CD4-positive, CD25-positive, alpha-beta regulatory T cell (primary cell): ENCODE results near the gene FBXO15. TPM values are rescaled to one million over a fixed set of nuclear protein-coding genes. Genes with fewer than 3 reads are reported as not detected.

Experiments used
- ATAC-seq, 2 donors: fragments of 150-1000 bp; cut with Tn5 transposase; one replicate each; pipeline ENCODE4 v1.10.0; 2021; ENCODE audit warnings: low read depth in 2 of 2, moderate number of reproducible peaks in 2 of 2, moderate library complexity in 1 of 2
- DNase-seq, 3 donors: peaks; one replicate each; pipeline versions ENCODE4 v3.0.0 to v3.0.0-alpha.2; 2012 to 2022; ENCODE audit warnings: mixed read lengths in 1 of 3
- H3K27ac ChIP-seq: one replicate; pipeline ENCODE4 v1.7.0; 2013; ENCODE audit warnings: mild to moderate bottlenecking, low read length; ENCODE audit not compliant: insufficient read depth, poor library complexity, severe bottlenecking
- H3K27me3 ChIP-seq: one replicate; pipeline ENCODE4 v1.7.0; 2013; ENCODE audit warnings: low read length; ENCODE audit not compliant: control insufficient read depth, insufficient read depth
- H3K36me3 ChIP-seq: one replicate; pipeline ENCODE4 v1.7.0; 2013; ENCODE audit warnings: mild to moderate bottlenecking, low read length, moderate library complexity; ENCODE audit not compliant: control insufficient read depth, insufficient read depth
- H3K4me1 ChIP-seq: 2 replicates; pipeline ENCODE4 v1.7.0; 2013; ENCODE audit warnings: mild to moderate bottlenecking, low read length; ENCODE audit not compliant: insufficient read depth, control insufficient read depth, poor library complexity, severe bottlenecking
- H3K4me3 ChIP-seq: one replicate; pipeline ENCODE4 v1.7.0; 2013; ENCODE audit warnings: low read depth, mild to moderate bottlenecking, low read length, moderate library complexity
- H3K9me3 ChIP-seq, 2 experiments: 1 replicate in 1 of 2; 2 replicates in 1 of 2; pipeline ENCODE4 v1.7.0; 2013; ENCODE audit warnings: low read length in 2 of 2, mild to moderate bottlenecking in 1 of 2, moderate library complexity in 1 of 2; ENCODE audit not compliant: control insufficient read depth in 2 of 2
- H3K27ac Mint-ChIP-seq, 3 donors: one replicate each; pipeline ENCODE4 v1.8.0; 2020 to 2022; ENCODE audit warnings: mild to moderate bottlenecking in 3 of 3, mixed read lengths in 3 of 3, moderate library complexity in 2 of 3
- H3K27me3 Mint-ChIP-seq: one replicate; pipeline ENCODE4 v1.8.0; 2022; ENCODE audit warnings: mild to moderate bottlenecking, mixed read lengths
- H3K36me3 Mint-ChIP-seq: one replicate; pipeline ENCODE4 v1.8.0; 2020; ENCODE audit warnings: mixed read lengths
- H3K4me1 Mint-ChIP-seq, 4 donors: one replicate each; pipeline ENCODE4 v1.8.0; 2020 to 2022; ENCODE audit warnings: mixed read lengths in 4 of 4, mild to moderate bottlenecking in 1 of 4
- H3K4me3 Mint-ChIP-seq, 4 donors: one replicate each; pipeline ENCODE4 v1.8.0; 2020 to 2022; ENCODE audit warnings: mild to moderate bottlenecking in 4 of 4, mixed read lengths in 4 of 4, moderate library complexity in 3 of 4
- H3K9me3 Mint-ChIP-seq, 7 donors: one replicate each; pipeline ENCODE4 v1.8.0; 2020 to 2022; ENCODE audit warnings: mixed read lengths in 7 of 7, mild to moderate bottlenecking in 3 of 7, moderate library complexity in 2 of 7
- polyA plus RNA-seq, 4 donors: library from polyadenylated mRNA; unstranded; fragments of 300-500 nt; fragmentation: Illumina TruSeq; gene quantifications; one replicate each; pipeline ENCODE4 v1.2.3, GENCODE V29; 2021
- total RNA-seq: library from RNA; stranded (reverse); gene quantifications from one replicate; pipeline ENCODE4 v1.2.3, GENCODE V29; 2022

The FBXO15 gene
- total and polyA plus RNA-seq, 5 donors from 2014 or later: 1.1 to 3.0 (median 1.2) TPM; not detected in 1

DNA sequence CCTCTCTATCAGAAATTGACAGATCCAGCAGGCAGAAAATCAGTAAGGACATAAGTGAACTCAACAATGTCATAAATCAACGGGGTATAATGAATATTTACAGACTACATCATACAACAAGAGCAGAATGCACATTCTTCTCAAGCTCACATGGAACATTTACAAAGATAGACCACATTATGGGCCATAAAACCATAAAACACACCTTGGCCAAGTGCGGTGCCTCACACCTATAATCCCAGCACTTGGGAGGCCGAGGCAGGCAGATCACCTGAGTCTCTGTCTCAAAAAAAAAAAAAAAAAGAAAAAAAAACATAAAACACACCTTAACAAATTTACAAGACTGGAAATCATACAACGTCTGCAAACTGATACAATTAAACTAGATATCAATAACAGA lies 36.7 kb downstream of the FBXO15 start:
- H3K36me3 Mint-ChIP-seq: no peaks in the 10 kb centered on the region
- no peak overlapping the region for H3K27ac Mint-ChIP-seq
- peaks cover 0 to 5% of the 10 kb centered on the region in 2 experiments for H3K9me3 ChIP-seq
- H3K27me3 Mint-ChIP-seq: peaks cover 13% of the 10 kb centered on the region
- no peaks in the 10 kb centered on the region for H3K4me1 ChIP-seq
- no peak for ATAC-seq
- no peak overlapping the region for H3K4me3 Mint-ChIP-seq
- no peaks in the 10 kb centered on the region for H3K36me3 ChIP-seq
- H3K27me3 ChIP-seq: no peaks in the 10 kb centered on the region
- H3K27ac ChIP-seq: no peak overlapping the region
- no peak for DNase-seq
- no peak overlapping the region for H3K4me3 ChIP-seq
- peaks cover 0 to 21% (median 9%) of the 10 kb centered on the region in 4 donors for H3K4me1 Mint-ChIP-seq
- H3K9me3 Mint-ChIP-seq: peaks cover 0 to 15% (median 5%) of the 10 kb centered on the region in 7 donors

DNA sequence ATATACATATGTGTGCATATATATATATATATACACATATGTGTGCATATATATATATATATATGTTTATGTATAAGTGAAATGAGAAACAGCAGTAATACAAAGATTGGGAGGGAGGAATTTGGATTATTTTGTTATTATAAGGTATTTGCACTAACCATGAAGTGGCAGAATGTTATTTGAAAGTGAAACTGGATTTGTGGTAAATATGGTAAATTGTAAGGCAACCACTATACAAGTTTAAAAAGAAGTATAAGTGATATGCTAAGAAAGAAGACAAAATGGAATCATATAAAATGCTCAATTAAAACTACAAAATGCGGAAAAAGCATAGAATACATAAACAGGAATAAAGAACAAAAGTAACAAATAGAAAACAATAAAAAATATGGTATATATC lies 37.5 kb downstream of the FBXO15 start:
- no peak overlapping the region for H3K4me3 ChIP-seq

DNA sequence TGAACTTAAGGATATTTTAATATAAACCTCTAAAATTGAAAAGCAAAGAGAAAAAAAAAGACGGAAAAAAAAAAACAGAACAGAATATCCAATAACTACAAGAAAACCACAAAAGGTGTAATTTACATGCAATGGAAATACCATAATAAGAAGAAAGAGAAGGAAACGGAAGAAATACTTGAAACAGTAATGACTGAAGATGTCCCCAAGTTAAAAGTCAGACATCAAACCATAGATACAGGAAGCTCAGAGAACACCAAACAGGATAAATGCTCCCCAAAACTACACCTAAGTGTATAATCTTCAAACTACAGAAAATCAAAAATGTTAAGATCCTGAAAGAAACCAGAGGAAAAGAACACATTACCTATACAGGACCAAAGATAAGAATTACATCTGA lies 39.2 kb downstream of the FBXO15 start:
- H3K4me3 ChIP-seq: no peak overlapping the region
- no peak overlapping the region for H3K4me3 Mint-ChIP-seq
- H3K4me1 ChIP-seq: no peaks in the 10 kb centered on the region
- ATAC-seq (no peak), DNase-seq (peak in 2 of 3 donors; percentile 17 to 20)
- no peak overlapping the region for H3K27ac ChIP-seq
- no peaks in the 10 kb centered on the region for H3K36me3 Mint-ChIP-seq
- peaks cover 14% of the 10 kb centered on the region for H3K27me3 Mint-ChIP-seq
- H3K9me3 Mint-ChIP-seq: peaks cover 0 to 15% (median 6%) of the 10 kb centered on the region in 7 donors
- no peak overlapping the region for H3K27ac Mint-ChIP-seq
- no peaks in the 10 kb centered on the region for H3K27me3 ChIP-seq
- peaks cover 0 to 5% of the 10 kb centered on the region in 2 experiments for H3K9me3 ChIP-seq
- no peaks in the 10 kb centered on the region for H3K36me3 ChIP-seq
- peaks cover 0 to 15% (median 7%) of the 10 kb centered on the region in 4 donors for H3K4me1 Mint-ChIP-seq

More for the DNA sequence above, 37.5 kb downstream of the FBXO15 start:
- H3K36me3 Mint-ChIP-seq: no peaks in the 10 kb centered on the region
- H3K27ac Mint-ChIP-seq: no peak overlapping the region
- peaks cover 13% of the 10 kb centered on the region for H3K27me3 Mint-ChIP-seq
- no peak overlapping the region for H3K27ac ChIP-seq
- no peaks in the 10 kb centered on the region for H3K4me1 ChIP-seq
- H3K9me3 Mint-ChIP-seq: peaks cover 0 to 15% (median 5%) of the 10 kb centered on the region in 7 donors
- DNase-seq: peak in 1 of 3 donors; percentile 28
- H3K9me3 ChIP-seq: peaks cover 0 to 5% of the 10 kb centered on the region in 2 experiments
- peaks cover 0 to 21% (median 9%) of the 10 kb centered on the region in 4 donors for H3K4me1 Mint-ChIP-seq
- no peak overlapping the region for H3K4me3 Mint-ChIP-seq
- no peaks in the 10 kb centered on the region for H3K27me3 ChIP-seq
- ATAC-seq: no peak
- H3K36me3 ChIP-seq: no peaks in the 10 kb centered on the region

- DNase-seq (no peak), ATAC-seq (no peak)
- H3K27me3 Mint-ChIP-seq: peaks cover 10% of the 10 kb centered on the region
- H3K36me3 Mint-ChIP-seq: peaks cover 7% of the 10 kb centered on the region
- H3K9me3 Mint-ChIP-seq: peaks cover 0 to 4% (median 2%) of the 10 kb centered on the region in 7 donors
- no peaks in the 10 kb centered on the region for H3K36me3 ChIP-seq
- H3K4me3 ChIP-seq: no peak overlapping the region
- peaks cover 2% of the 10 kb centered on the region for H3K27me3 ChIP-seq
- no peaks in the 10 kb centered on the region for H3K4me1 Mint-ChIP-seq
- H3K9me3 ChIP-seq: peaks cover 0 to 4% of the 10 kb centered on the region in 2 experiments
- no peak overlapping the region for H3K27ac Mint-ChIP-seq
- H3K4me3 Mint-ChIP-seq: no peak overlapping the region
- no peak overlapping the region for H3K27ac ChIP-seq
- no peaks in the 10 kb centered on the region for H3K4me1 ChIP-seq
Observed at GRCh38 chr18:74097803-74098202, 49.8 kb downstream of the FBXO15 start.

GRCh38 chr18:74092922-74093321 lies 54.7 kb downstream of the FBXO15 start:
- H3K36me3 ChIP-seq: no peaks in the 10 kb centered on the region
- no peak overlapping the region for H3K27ac ChIP-seq
- Mint-ChIP-seq H3K27me3 (no peaks in the 10 kb centered on the region), H3K4me3 (no peak overlapping the region), H3K4me1 (no peaks in the 10 kb centered on the region), H3K36me3 (peaks cover 10% of the 10 kb centered on the region), H3K27ac (no peak overlapping the region), H3K9me3 (peaks cover 0 to 7% (median 1%) of the 10 kb centered on the region in 7 donors)
- H3K4me3 ChIP-seq: no peak overlapping the region
- peaks cover 2% of the 10 kb centered on the region for H3K27me3 ChIP-seq
- DNase-seq (no peak), ATAC-seq (no peak)
- H3K4me1 ChIP-seq: no peaks in the 10 kb centered on the region
- no peaks in the 10 kb centered on the region for H3K9me3 ChIP-seq

GRCh38 chr18:74084184-74084855 lies 63.3 kb downstream of the FBXO15 start:
- Histone ChIP-seq H3K27ac (no peak overlapping the region), H3K27me3 (no peaks in the 10 kb centered on the region), H3K9me3 (no peaks in the 10 kb centered on the region), H3K4me1 (peaks cover 11% of the 10 kb centered on the region), H3K36me3 (no peaks in the 10 kb centered on the region), H3K4me3 (no peak overlapping the region)
- H3K27ac Mint-ChIP-seq: peak overlapping the region; percentile 40 to 98 (median 51)
- DNase-seq: no peak
- peaks cover 0 to 19% (median 14%) of the 10 kb centered on the region in 4 donors for H3K4me1 Mint-ChIP-seq
- H3K27me3 Mint-ChIP-seq: no peaks in the 10 kb centered on the region
- ATAC-seq: no peak
- peak overlapping the region in 1 of 4 donors; percentile 44 for H3K4me3 Mint-ChIP-seq
- H3K36me3 Mint-ChIP-seq: no peaks in the 10 kb centered on the region
- peaks cover 0 to 5% (median 0%) of the 10 kb centered on the region in 7 donors for H3K9me3 Mint-ChIP-seq

DNA sequence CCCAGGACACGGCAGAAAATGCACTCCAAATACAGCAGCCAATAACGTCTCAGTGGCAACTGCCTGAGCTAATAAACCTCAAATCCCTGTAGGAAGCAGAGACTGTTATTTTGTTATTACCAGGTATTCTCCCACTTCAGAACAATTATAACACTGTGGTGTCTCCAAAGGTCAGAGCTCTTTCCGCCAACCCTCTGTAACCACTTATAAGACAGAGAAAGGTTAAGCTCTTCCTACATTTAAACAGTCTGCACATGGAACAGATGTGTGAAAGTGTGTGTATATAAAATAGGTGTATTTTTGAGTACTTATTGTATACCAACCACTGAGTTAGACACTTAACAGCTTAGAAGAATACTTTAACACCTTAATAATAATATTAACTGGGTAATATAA lies 64.1 kb downstream of the FBXO15 start:
- H3K9me3 ChIP-seq: no peaks in the 10 kb centered on the region
- DNase-seq (no peak), ATAC-seq (no peak)
- peak overlapping the region; percentile 98 to 99 (median 98) for H3K27ac Mint-ChIP-seq
- H3K4me3 Mint-ChIP-seq: peak overlapping the region; percentile 7 to 92 (median 49)
- peaks cover 11% of the 10 kb centered on the region for H3K4me1 ChIP-seq
- peaks cover 0 to 19% (median 14%) of the 10 kb centered on the region in 4 donors for H3K4me1 Mint-ChIP-seq
- H3K9me3 Mint-ChIP-seq: no peaks in the 10 kb centered on the region
- no peaks in the 10 kb centered on the region for H3K36me3 ChIP-seq
- H3K4me3 ChIP-seq: peak overlapping the region; percentile 57
- peak overlapping the region; percentile 73 for H3K27ac ChIP-seq
- no peaks in the 10 kb centered on the region for H3K36me3 Mint-ChIP-seq
- no peaks in the 10 kb centered on the region for H3K27me3 ChIP-seq
- H3K27me3 Mint-ChIP-seq: no peaks in the 10 kb centered on the region
